ENCODE results near the gene MDH2.

- TF ChIP-seq CREB5 (CRISPR knock-in tag; IDR thresholded peaks at IDR 0.05; ENCODE audit: low read depth) (no peak), OSR1 (CRISPR knock-in tag; IDR thresholded peaks at IDR 0.05) (no peak), ZFP30 (CRISPR knock-in tag; IDR thresholded peaks at IDR 0.05) (no peak)
Observed at GRCh38 chr7:76108540-76109233, 60.8 kb downstream of the MDH2 start.

Data from SK-N-SH treated with all-trans-retinoic acid at 6 μM for 48 hours (cell line).